Stimulated activated CD4-positive, alpha-beta T cell treated with anti-CD3 and anti-CD28 coated beads, Interleukin-1b, Interleukin-23, amount 100 ng/mL, for 1 hour (primary cell): ENCODE measurements around the gene APEH.

ENCODE experiments used
- DNase-seq, 2 donors: peaks; one replicate each; pipeline ENCODE4 v3.0.0-alpha.2; 2020; ENCODE audit warnings: low read depth in 2 of 2

APEH gene

GRCh38 chr3:49650637-49651036 is 23.5 kb upstream of the APEH start:
- DNase-seq: no peak

- no peak for DNase-seq
These were observed 21.8 kb upstream of the APEH start for GRCh38 chr3:49652218-49652902.

- DNase-seq: no peak
These were observed 21.2 kb upstream of the APEH start for GRCh38 chr3:49652903-49653415.

GRCh38 chr3:49653621-49654020 is 20.5 kb upstream of the APEH start:
- DNase-seq: no peak

GRCh38 chr3:49654176-49654825 is 19.9 kb upstream of the APEH start:
- no peak for DNase-seq

GRCh38 chr3:49654955-49655556 is 19.1 kb upstream of the APEH start:
- DNase-seq: no peak

- DNase-seq: no peak
These were observed 18.3 kb upstream of the APEH start for GRCh38 chr3:49655731-49656285.

GRCh38 chr3:49656541-49657112 is 17.5 kb upstream of the APEH start:
- no peak for DNase-seq

GRCh38 chr3:49657208-49657915 is 16.8 kb upstream of the APEH start:
- no peak for DNase-seq

- DNase-seq: no peak
These were observed 15.4 kb upstream of the APEH start for GRCh38 chr3:49658711-49659110.

GRCh38 chr3:49659756-49660155 is 14.4 kb upstream of the APEH start:
- DNase-seq: no peak

- no peak for DNase-seq
These were observed 12.9 kb upstream of the APEH start for GRCh38 chr3:49661281-49661680.

GRCh38 chr3:49662021-49662420 is 12.1 kb upstream of the APEH start:
- DNase-seq: no peak

- DNase-seq: no peak
These were observed 11.3 kb upstream of the APEH start for GRCh38 chr3:49662720-49663413.

GRCh38 chr3:49663831-49664230 is 10.3 kb upstream of the APEH start:
- no peak for DNase-seq

- DNase-seq: no peak
These were observed 9.9 kb upstream of the APEH start for GRCh38 chr3:49664300-49664699.

- DNase-seq: no peak
These were observed 8.2 kb upstream of the APEH start for GRCh38 chr3:49665822-49666519.

- DNase-seq: no peak
These were observed 7.6 kb upstream of the APEH start for GRCh38 chr3:49666592-49666991.

- DNase-seq: no peak
These were observed 6.3 kb upstream of the APEH start for GRCh38 chr3:49667701-49668413.

- DNase-seq: no peak
These were observed 5.7 kb upstream of the APEH start for GRCh38 chr3:49668414-49668797.
